Hepatocyte (in vitro differentiated cells): Measurements from ENCODE around the gene RHOH. TPM values are rescaled to one million over a fixed set of nuclear protein-coding genes. Genes with fewer than 3 reads are reported as not detected.
A peak's percentile ranks its signal among the peaks of the same experiment; 100 is the strongest.

Source experiments
- DNase-seq: peaks from one replicate; pipeline ENCODE4 v3.0.0-alpha.2; 2016; ENCODE audit warnings: low spot score
- H2AFZ ChIP-seq: fragments of 200-600 bp; sonication (generic); 2 replicates; pipeline ENCODE4 v1.6.0; 2016; ENCODE audit warnings: antibody characterized with exemption, mild to moderate bottlenecking
- H3K27ac ChIP-seq: fragments of 200-600 bp; sonication (generic); 2 replicates; pipeline ENCODE4 v1.5.1; 2016; ENCODE audit warnings: mild to moderate bottlenecking
- H3K27me3 ChIP-seq: fragments of 200-600 bp; sonication (generic); 2 replicates; pipeline ENCODE4 v1.6.1; 2016
- H3K36me3 ChIP-seq: fragments of 200-600 bp; sonication (generic); replicated peaks from 2 replicates; pipeline ENCODE4 v1.5.1; 2016; ENCODE audit warnings: low read depth; ENCODE audit not compliant: insufficient read depth
- H3K4me1 ChIP-seq: fragments of 200-600 bp; sonication (generic); 2 replicates; pipeline ENCODE4 v1.5.1; 2016; ENCODE audit warnings: mild to moderate bottlenecking, moderate library complexity; ENCODE audit not compliant: insufficient read depth
- H3K4me2 ChIP-seq: fragments of 200-600 bp; sonication (generic); 2 replicates; pipeline ENCODE4 v1.6.0; 2016
- H3K4me3 ChIP-seq: fragments of 200-600 bp; sonication (generic); 2 replicates; pipeline ENCODE4 v1.5.1; 2016; ENCODE audit warnings: mild to moderate bottlenecking
- H3K79me2 ChIP-seq: fragments of 200-600 bp; sonication (generic); 2 replicates; pipeline ENCODE4 v1.6.0; 2017; ENCODE audit warnings: mild to moderate bottlenecking
- H3K9me2 ChIP-seq: fragments of 200-600 bp; sonication (generic); replicated peaks from 2 replicates; pipeline ENCODE4 v1.6.0; 2017; ENCODE audit warnings: mild to moderate bottlenecking; ENCODE audit not compliant: insufficient read depth
- H3K9me3 ChIP-seq: fragments of 200-600 bp; sonication (generic); 2 replicates; pipeline ENCODE4 v1.5.1; 2016; ENCODE audit warnings: low read depth, mild to moderate bottlenecking
- H4K20me1 ChIP-seq: fragments of 200-600 bp; sonication (generic); 2 replicates; pipeline ENCODE4 v1.6.0; 2016; ENCODE audit warnings: mild to moderate bottlenecking; ENCODE audit not compliant: insufficient read depth, poor library complexity, severe bottlenecking
- CTCF ChIP-seq: fragments of 200-600 bp; sonication (generic); IDR thresholded peaks from 2 replicates; pipeline ENCODE4 v1.5.1; 2016; ENCODE audit warnings: antibody characterized with exemption, mild to moderate bottlenecking; ENCODE audit not compliant: poor library complexity
- EZH2 ChIP-seq: fragments of 200-600 bp; sonication (generic); IDR thresholded peaks from 2 replicates; pipeline ENCODE4 v1.6.1; 2016; ENCODE audit warnings: antibody characterized with exemption, mild to moderate bottlenecking, borderline replicate concordance
- EZH2phosphoT487 ChIP-seq: fragments of 200-600 bp; sonication (generic); IDR thresholded peaks from one replicate; pipeline ENCODE4 v1.6.1; 2018; ENCODE audit warnings: antibody characterized with exemption, mild to moderate bottlenecking, low read depth, moderate library complexity; ENCODE audit not compliant: unreplicated experiment, severe bottlenecking
- WGBS: methylation state at CpG from one replicate; pipeline ENCODE4 v1.1.6; 2016; ENCODE audit warnings: low lambda C conversion rate; ENCODE audit errors: missing lambda C conversion rate; 5-methylcytosine and 5-hydroxymethylcytosine counted together
- polyA plus RNA-seq: library from polyadenylated mRNA; unstranded; fragments of >200 nt; fragmentation: Nextera tagmentation; extraction: Ambion mirVana; gene quantifications from 2 replicates; pipeline ENCODE4 v1.2.1, GENCODE V29; 2016
- total RNA-seq: library from RNA; depleted of rRNA; stranded (reverse); fragments of >200 nt; gene quantifications from 2 replicates; pipeline ENCODE4 v1.2.3, GENCODE V29; 2014

RHOH gene
- total and polyA plus RNA-seq, 2 experiments from 2014 or later = not detected

DNA sequence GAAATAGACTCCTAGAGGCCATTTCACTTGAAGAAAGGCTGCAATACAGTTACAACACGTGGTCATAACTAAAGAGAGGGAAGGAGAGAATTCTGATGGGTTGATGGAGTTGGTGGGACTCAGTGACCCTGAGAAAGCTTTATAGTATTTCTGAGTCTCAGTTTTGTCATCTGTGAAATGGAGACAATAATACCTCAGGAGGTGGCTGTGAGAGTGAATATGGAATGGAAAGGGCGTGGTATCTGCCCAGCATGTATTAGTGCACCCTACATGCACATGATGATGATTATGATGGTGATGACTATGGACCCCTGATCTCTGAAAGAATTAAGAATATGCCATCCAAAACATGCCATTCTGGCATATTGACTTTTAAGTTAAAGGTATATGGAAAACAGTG lies 66.0 kb downstream of the RHOH start:
- Histone ChIP-seq H3K9me3 (no peaks in the 10 kb centered on the region), H3K27ac (no peak overlapping the region), H2AFZ (no peak overlapping the region), H3K4me1 (no peaks in the 10 kb centered on the region), H3K4me2 (no peak overlapping the region), H3K27me3 (no peaks in the 10 kb centered on the region), H3K4me3 (no peak overlapping the region), H4K20me1 (no peaks in the 10 kb centered on the region), H3K79me2 (no peaks in the 10 kb centered on the region), H3K36me3 (no peaks in the 10 kb centered on the region), H3K9me2 (no peaks in the 10 kb centered on the region)
- DNase-seq = no peak
- no peak for TF ChIP-seq CTCF
- TF ChIP-seq EZH2phosphoT487 = no peak
- no peak for TF ChIP-seq EZH2
- 98% methylated on average over 2 of the region's 2 CpGs for WGBS

GRCh38 chr4:40264497-40264896 lies 67.7 kb downstream of the RHOH start:
- Histone ChIP-seq H3K4me2 (no peak overlapping the region), H3K9me2 (no peaks in the 10 kb centered on the region), H3K4me3 (no peak overlapping the region), H3K27ac (no peak overlapping the region), H3K79me2 (no peaks in the 10 kb centered on the region), H3K9me3 (no peaks in the 10 kb centered on the region), H3K27me3 (no peaks in the 10 kb centered on the region), H4K20me1 (no peaks in the 10 kb centered on the region), H2AFZ (no peak overlapping the region), H3K36me3 (no peaks in the 10 kb centered on the region), H3K4me1 (no peaks in the 10 kb centered on the region)
- WGBS = 59% methylated on average over 6 of the region's 6 CpGs
- peak; percentile 37 for DNase-seq
- TF ChIP-seq CTCF (no peak), EZH2 (no peak), EZH2phosphoT487 (no peak)

- Histone ChIP-seq H4K20me1 (no peaks in the 10 kb centered on the region), H3K27me3 (no peaks in the 10 kb centered on the region), H3K79me2 (no peaks in the 10 kb centered on the region), H3K4me1 (no peaks in the 10 kb centered on the region), H3K4me3 (no peak overlapping the region), H3K9me3 (no peaks in the 10 kb centered on the region), H2AFZ (no peak overlapping the region), H3K36me3 (no peaks in the 10 kb centered on the region), H3K9me2 (no peaks in the 10 kb centered on the region), H3K27ac (no peak overlapping the region), H3K4me2 (no peak overlapping the region)
- DNase-seq = peak; percentile 30
- TF ChIP-seq EZH2 (no peak), EZH2phosphoT487 (no peak), CTCF (no peak)
- WGBS = 59% methylated on average over 15 of the region's 15 CpGs
Measured at GRCh38 chr4:40264995-40265909, 68.4 kb downstream of the RHOH start.
